ENCODE results near the gene GNG4.

DNA sequence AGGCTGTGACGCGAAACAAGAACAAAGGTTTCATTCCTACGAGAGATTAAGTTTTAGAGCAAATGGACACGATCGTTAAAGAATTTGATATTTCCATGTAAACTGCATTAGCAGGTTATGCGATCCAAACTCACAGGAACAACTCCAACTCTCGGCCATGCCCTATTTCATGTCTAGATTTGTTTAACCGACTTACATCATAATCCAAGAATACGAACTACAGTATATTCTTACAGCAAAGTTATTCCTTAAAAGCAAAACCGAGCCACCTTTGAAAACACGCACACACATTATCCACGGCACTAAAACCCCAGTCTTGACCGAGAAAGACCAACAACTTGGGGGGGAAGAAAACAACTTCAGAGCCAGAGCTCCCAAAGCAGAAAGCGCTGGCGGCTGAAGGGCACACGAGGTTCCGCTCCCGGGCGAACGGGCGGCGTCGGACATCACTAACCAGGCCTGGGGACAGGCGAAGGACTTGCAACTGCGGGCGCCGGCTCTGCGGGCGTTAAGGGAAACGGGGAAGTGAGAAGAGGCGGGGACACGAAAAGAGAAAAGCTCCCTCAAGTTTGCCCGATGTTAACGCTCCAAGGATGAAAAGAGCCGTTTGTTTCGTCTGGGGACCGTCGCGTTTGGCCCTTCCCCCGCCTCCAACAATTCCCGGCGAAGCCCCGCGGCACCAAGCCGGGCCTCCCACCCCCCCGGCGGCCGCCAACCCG, 146.0 kb downstream of the GNG4 start:
- TF ChIP-seq GABPA (tag; conservative IDR thresholded peaks at IDR 0.05; ENCODE audit: low read depth) = no peak
- TF ChIP-seq TBL1XR1 (IDR thresholded peaks at IDR 0.05; ENCODE audit: low read length in 2 of 2) = no peak
- TF ChIP-seq BMI1 (IDR thresholded peaks at IDR 0.05; ENCODE audit: low read length) = no peak
- no peak for TF ChIP-seq KLF6 (CRISPR knock-in tag; IDR thresholded peaks at IDR 0.05; ENCODE audit: borderline replicate concordance)

Measured in K562 (cell line).